ENCODE results near the gene CFAP68. TPM values are rescaled to one million over a fixed set of nuclear protein-coding genes. Genes with fewer than 3 reads are reported as not detected.

CFAP68 gene
- total RNA-seq, 4 donors from 2014 or later, result 25.3 to 29.3 (median 28.1) TPM

GRCh38 chr11:111916768-111917167 lies 37.4 kb downstream of the CFAP68 start:
- Histone ChIP-seq H3K4me1 (peaks cover 0 to 23% (median 3%) of the 10 kb centered on the region in 4 donors), H3K27me3 (no peaks in the 10 kb centered on the region), H3K9me3 (no peaks in the 10 kb centered on the region), H3K4me3 (no peak overlapping the region), H3K27ac (peak overlapping the region in 1 of 4 donors; percentile 57), H3K36me3 (no peaks in the 10 kb centered on the region)
- DNase-seq (ENCODE audit: low spot score in 2 of 2), result no peak
- 86 to 100% methylated on average over 1 of the region's 1 CpG for WGBS, 2 donors
- no peak for TF ChIP-seq EP300 (IDR thresholded peaks at IDR 0.05)
- no peak for TF ChIP-seq CTCF (IDR thresholded peaks at IDR 0.05)
- TF ChIP-seq POLR2A (IDR thresholded peaks at IDR 0.05), result no peak

DNA sequence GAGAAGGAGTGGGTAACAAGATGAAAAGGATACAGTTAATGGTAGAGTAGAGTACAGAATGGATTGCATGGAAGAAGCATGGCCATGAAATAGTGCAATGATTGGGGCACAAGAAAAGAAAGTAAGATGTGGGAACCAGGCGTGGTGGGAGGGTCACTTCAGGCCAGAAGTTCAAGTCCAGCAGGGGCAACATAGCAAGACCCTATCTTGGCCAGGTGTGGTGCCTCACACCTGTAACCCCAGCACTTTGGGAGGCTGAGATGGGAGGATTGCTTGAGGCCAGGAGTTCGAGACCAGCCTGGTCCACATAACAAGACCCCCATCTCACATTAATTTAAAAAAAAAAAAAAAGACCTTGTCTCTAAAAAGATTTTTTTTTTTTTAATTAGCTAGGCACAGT lies 38.0 kb downstream of the CFAP68 start:
- Histone ChIP-seq H3K4me3 (no peak overlapping the region), H3K4me1 (peaks cover 0 to 29% (median 6%) of the 10 kb centered on the region in 4 donors), H3K36me3 (no peaks in the 10 kb centered on the region), H3K27me3 (no peaks in the 10 kb centered on the region), H3K9me3 (no peaks in the 10 kb centered on the region), H3K27ac (peak overlapping the region in 1 of 4 donors; percentile 57)
- no peak for TF ChIP-seq CTCF (IDR thresholded peaks at IDR 0.05)
- TF ChIP-seq POLR2A (IDR thresholded peaks at IDR 0.05), result no peak
- TF ChIP-seq EP300 (IDR thresholded peaks at IDR 0.05), result no peak
- WGBS, 2 donors, result 88 to 92% methylated on average over 2 of the region's 2 CpGs
- DNase-seq (ENCODE audit: low spot score in 2 of 2), result no peak

DNA sequence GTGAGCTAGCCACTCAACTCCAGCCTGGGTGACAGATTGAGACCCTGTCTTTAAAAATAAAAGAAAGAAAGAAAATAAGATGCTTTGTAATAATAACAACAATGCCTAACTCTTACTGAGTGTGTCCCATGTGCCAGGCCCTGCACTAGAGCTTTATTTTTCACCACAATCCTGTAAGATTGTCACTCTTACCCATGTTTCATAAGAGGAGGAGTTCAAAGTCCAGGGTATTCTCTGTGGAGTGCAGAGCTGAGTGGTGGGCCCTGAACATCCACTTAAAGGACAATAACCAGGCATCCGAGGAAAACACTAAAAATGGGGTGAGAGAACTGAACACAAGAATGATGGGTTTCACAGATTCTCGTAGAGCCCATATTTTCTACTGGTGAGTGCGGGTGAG lies 38.4 kb downstream of the CFAP68 start:
- Histone ChIP-seq H3K4me3 (no peak overlapping the region), H3K9me3 (no peaks in the 10 kb centered on the region), H3K27me3 (no peaks in the 10 kb centered on the region), H3K4me1 (peaks cover 0 to 34% (median 7%) of the 10 kb centered on the region in 4 donors), H3K36me3 (no peaks in the 10 kb centered on the region), H3K27ac (peak overlapping the region in 2 of 4 donors; percentile 42 to 57)
- TF ChIP-seq CTCF (IDR thresholded peaks at IDR 0.05), result no peak
- TF ChIP-seq POLR2A (IDR thresholded peaks at IDR 0.05), result no peak
- no peak for TF ChIP-seq EP300 (IDR thresholded peaks at IDR 0.05)
- WGBS, 2 donors, result 89 to 91% methylated on average over 3 of the region's 3 CpGs
- no peak for DNase-seq (ENCODE audit: low spot score in 2 of 2)

DNA sequence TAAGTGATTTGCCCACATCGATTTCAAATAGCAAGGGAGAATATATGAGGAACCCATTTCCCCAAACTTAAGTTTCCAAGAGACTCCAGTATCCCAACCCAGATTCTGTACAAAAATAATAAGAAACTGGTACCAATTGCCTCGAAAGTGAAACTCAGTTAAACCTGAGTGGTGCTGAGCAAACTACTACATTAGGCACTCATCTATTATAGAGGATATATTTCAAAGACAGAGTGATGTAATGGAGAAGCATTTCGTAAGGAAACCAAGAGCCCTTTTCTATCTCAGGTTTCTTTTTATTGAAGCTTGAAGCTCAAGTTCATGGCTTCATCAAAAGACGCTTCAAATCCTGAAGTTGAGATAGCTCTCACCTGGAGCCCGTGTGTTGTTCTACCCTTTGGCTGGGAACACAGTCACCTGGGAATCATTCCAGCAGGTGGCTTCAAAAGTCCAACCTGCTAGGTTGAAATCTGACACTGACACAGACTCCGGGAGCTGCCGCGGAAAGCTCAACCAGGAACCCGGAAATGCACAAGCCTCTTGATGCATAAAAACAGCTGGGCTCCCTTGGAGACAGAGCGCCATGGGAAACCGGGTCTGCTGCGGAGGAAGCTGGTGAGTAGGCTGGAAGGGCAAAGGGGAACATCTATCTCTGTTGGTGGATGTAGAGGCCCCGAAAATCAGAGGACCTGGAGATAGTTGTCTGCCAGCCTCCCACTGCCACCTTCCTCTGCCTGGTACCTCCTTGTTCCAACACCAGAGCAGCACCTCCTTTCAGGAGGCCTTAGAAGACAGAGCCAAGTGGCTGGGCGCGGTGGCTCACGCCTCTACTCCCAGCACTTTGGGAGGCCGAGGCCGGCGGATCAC lies 39.3 kb downstream of the CFAP68 start, which contains the start of gene C11orf52:
Gene C11orf52, plus strand, starts transcription at position 524 of the 867 bp plus-strand sequence. Its CDS starts 60 bp downstream, at position 584.
- H3K27ac ChIP-seq, result peak within 1 kb of the TSS; percentile 38 to 57 (median 44)
- TF ChIP-seq CTCF (IDR thresholded peaks at IDR 0.05) (no peak), EP300 (IDR thresholded peaks at IDR 0.05) (no peak), POLR2A (IDR thresholded peaks at IDR 0.05) (no peak)
- no peaks in the 10 kb centered on the region for H3K27me3 ChIP-seq
- peaks cover 0 to 42% (median 11%) of the 10 kb centered on the region in 4 donors for H3K4me1 ChIP-seq
- 65 to 67% methylated on average over 19 of the region's 19 CpGs for whole genome bisulfite sequencing, 2 donors
- DNase-seq (ENCODE audit: low spot score in 2 of 2), result no peak
- H3K9me3 ChIP-seq, result no peaks in the 10 kb centered on the region
- peak within 1 kb of the TSS in 1 of 4 donors; percentile 11 for H3K4me3 ChIP-seq
- no peaks in the 10 kb centered on the region for H3K36me3 ChIP-seq

DNA sequence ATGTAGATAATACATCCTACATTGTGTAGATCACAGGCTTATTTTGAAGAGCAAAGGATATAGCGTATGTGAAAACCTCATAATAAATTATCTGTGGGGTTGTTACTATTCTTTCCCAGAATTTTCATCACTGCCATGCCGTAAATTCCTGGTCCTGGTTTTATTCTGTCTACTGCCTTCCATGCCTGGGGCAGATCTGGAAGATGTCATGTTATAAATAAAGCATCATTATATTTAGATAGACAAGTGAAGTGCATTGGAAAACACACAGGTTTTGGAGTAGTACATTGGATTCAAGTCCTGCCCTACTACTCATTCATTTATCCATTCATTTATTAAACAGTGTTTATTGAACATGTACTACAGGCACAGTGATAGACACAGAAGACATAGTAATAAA lies 41.6 kb downstream of the CFAP68 start:
- Histone ChIP-seq H3K9me3 (no peaks in the 10 kb centered on the region), H3K4me1 (peaks cover 0 to 51% (median 28%) of the 10 kb centered on the region in 4 donors), H3K27ac (peak overlapping the region in 1 of 4 donors; percentile 93), H3K36me3 (no peaks in the 10 kb centered on the region), H3K27me3 (no peaks in the 10 kb centered on the region), H3K4me3 (no peak overlapping the region)
- TF ChIP-seq EP300 (IDR thresholded peaks at IDR 0.05) (no peak), CTCF (IDR thresholded peaks at IDR 0.05) (no peak), POLR2A (IDR thresholded peaks at IDR 0.05) (no peak)
- DNase-seq (ENCODE audit: low spot score in 2 of 2), result no peak
- WGBS, 2 donors, result 52 to 68% methylated on average over 2 of the region's 2 CpGs

All from tibial nerve (tissue), 4 donors.